HPDE6-E6E7 (cell line): ENCODE data around the gene KRTAP5-6.
A peak's percentile ranks its signal among the peaks of the same experiment; 100 is the strongest.
"Not testable (repeated sequence)": the region's sequence is repeated elsewhere in the genome, so short reads cannot be mapped to it uniquely, and the experiment has no call there.

Source experiments
- DNase-seq: peaks from one replicate; pipeline ENCODE4 v3.0.0; 2011; ENCODE audit warnings: missing footprints; ENCODE audit errors: extremely low spot score

KRTAP5-6 gene

GRCh38 chr11:1683904-1684572 is 13.0 kb upstream of the KRTAP5-6 start:
- not testable (repeated sequence) for DNase-seq

DNA sequence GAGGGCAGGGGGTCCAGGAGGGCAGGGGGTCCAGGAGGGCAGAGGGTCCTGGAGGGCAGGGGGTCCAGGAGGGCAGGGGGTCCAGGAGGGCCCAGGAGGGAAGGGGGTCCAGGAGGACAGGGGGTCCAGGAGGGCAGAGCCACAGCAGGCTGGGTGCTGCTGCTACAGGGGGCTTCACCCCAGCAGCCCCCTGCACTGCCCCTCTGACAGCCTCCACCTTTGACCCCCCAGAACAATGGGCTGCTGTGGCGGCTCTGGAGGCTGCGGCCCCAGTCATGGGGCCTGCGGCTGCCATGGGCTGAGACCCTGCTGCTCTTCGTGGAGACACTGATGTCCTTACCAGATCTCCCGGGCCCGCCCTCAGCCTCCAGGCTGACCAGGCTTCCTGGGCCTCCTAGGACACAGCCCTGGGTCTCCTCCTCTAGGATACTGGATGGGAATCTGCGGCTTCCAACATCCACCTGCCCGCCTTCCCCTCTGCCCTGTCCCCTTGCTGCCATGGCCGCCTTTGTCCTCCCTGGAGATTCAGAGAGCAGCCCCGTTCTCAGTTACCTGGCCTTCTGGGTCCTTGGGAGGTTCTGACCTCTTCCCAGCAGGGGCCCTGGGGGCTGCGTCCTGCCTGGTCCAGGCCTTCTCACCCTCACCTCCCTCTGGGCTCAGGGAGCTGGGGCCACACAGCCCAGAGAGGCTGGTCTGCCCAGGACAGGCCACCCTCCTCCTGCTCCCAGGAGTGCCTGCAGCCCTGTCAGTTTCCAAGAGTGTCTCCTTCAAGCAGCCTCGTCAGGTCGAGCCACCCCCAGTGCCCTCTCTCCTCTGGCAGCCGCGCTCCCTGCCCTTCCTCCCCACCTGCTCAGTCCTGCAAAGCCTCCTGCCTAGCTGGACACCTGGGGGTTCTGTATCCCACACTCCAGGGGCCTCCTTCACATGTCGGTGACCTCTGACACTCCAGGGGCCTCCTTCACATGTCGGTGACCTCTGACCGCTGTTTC is 11.8 kb upstream of the KRTAP5-6 start:
- DNase-seq = not testable (repeated sequence)

- not testable (repeated sequence) for DNase-seq
These were observed 10.8 kb upstream of the KRTAP5-6 start for GRCh38 chr11:1686220-1686619.

DNA sequence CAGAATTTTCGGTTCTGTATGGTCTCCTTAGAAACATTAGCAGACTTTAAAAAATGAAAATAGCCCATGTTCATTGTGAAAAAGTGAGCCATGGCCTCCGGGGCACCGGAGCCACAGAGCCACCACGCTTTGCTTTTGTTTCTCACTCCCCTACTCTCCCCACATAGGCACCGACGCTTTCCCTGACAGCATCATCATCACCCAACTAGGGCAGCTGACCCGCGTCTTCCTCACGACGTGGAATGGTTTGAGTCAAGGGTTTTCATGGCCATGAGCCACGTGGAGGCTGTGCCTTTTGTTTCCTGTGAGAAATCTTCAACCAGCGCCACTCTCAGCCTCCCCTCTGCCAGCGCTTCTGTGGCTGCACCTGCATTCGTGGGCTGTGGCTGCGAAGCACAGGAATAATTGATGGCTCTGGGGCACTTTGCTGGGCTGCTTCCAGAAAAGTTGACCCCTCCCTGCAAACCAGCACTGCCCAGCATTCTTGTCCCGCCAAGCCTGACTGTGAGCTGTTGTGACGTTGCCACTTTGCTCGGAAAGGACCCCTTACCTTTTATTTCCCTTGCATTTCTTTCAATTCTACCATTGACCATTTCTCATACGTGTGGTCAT is 8.6 kb upstream of the KRTAP5-6 start:
- DNase-seq = not testable (repeated sequence)

DNA sequence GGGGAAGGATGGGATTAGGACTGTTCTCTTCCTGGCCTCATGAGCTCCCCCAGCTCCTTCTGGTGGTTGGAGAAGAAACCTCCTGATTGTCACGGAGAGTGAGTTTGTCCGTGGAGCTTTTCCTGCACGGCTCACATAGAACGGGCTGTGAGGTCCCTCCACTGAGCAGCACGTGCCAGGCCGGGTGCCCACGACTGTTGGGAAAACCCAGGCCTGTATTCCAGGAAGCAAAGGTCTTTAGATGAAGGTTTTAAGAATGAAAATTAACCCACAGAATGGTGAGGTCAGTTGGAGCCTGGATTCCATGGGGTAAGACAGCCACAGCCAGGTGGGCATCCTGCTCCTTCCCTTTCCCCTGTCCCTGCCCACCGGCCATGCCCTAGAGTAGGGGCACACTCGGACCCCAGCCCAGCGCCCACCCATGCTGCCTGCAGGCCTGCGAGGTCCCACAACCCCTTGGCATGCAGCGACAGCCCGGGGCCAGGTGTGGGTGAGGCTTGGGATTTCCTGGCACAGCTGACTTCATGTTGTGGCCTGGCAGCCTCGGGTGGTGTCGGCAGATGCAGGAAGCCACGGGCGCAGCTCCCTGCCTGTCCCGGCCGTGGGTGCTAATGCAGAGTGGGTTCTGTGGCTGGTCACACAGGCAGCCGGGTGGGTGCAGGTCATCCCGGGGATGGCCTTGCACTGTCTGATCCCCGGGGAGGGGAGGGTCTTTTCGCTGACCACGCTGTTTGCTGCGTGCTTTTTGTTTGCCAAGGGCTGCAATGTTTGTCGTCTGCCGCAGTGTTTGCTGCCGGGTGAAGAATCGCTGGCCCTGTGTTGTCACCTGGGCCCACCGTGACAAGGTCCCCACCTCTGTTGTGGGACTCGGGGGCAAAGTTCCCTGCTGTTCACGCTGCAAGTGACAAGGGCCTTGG is 7.5 kb upstream of the KRTAP5-6 start:
- not testable (repeated sequence) for DNase-seq

DNA sequence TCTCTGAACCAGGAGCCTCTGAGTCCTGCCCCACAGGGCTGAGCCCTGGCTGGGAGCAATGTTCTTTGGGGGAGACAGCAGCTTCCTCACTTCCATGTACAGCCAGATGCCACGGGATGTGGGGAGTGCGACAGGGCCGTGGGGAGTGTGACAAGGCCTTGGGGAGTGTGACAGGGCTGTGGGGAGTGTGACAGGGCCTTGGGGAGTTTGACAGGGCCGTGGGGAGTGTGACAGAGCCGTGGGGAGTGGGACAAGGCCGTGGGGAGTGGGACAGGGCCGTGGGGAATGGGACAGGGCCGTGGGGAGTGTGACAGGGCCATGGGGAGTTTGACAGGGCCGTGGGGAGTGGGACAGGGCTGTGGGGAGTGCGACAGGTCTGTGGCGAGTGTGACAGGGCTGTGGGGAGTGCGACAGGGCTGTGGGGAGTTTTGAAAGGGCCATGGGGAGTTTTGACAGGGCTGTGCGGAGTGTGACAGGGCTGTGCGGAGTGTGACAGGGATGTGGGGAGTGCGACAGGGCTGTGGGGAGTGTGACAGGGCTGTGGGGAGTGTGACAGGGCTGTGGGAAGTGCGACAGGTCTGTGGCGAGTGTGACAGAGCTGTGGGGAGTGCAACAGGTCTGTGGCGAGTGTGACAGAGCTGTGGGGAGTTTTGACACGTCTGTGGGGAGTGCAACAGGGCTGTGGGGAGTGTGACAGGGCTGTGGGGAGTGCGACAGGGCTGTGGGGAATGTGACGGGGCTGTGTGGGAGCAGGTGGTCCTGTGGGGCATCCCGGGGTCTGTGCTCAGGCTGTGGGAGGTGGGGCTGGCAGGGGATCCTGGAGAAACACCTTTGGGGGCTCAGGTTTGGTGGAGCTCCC is 6.6 kb upstream of the KRTAP5-6 start:
- no peak for DNase-seq

DNA sequence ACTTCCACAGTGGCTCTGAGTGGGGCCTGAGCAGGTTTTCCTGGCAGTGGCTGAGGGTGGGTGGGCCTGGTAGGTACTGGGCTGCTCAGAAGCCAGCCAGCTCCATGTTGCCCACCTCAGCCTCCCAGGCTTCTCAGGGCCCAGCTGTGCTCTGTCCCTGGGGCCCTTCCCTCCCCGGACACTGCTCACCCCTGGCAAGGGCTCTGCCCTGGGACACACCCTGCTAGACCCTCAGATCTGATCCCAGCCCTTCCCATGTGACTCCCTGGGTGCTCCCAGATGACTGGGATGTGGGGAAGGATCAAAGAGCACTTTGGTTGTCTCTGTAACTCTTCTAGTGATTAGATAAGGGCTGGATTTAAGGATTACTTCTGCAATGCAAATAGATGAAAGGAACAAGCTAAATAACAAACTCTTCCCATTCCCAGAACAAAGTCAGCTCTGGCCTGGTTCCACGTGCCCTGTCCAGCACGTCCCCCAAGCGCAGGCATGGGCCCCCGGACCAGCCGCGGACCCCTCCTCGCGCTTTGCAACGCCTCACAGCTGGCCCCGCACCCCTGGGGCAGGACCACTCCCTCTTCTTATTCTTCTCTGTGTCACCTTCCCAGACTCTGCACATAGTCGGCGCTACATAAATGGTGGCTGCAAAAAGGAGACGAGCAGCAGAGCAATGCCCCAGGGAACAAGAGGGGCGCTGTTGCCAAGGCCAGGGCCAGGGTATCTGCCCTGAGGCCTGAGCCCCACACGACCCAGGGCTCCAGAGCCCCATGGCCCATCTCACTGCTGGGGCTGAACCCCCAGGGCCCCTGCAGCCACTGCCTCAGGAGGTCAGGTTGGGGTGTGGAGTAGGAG is 5.7 kb upstream of the KRTAP5-6 start:
- no peak for DNase-seq

DNA sequence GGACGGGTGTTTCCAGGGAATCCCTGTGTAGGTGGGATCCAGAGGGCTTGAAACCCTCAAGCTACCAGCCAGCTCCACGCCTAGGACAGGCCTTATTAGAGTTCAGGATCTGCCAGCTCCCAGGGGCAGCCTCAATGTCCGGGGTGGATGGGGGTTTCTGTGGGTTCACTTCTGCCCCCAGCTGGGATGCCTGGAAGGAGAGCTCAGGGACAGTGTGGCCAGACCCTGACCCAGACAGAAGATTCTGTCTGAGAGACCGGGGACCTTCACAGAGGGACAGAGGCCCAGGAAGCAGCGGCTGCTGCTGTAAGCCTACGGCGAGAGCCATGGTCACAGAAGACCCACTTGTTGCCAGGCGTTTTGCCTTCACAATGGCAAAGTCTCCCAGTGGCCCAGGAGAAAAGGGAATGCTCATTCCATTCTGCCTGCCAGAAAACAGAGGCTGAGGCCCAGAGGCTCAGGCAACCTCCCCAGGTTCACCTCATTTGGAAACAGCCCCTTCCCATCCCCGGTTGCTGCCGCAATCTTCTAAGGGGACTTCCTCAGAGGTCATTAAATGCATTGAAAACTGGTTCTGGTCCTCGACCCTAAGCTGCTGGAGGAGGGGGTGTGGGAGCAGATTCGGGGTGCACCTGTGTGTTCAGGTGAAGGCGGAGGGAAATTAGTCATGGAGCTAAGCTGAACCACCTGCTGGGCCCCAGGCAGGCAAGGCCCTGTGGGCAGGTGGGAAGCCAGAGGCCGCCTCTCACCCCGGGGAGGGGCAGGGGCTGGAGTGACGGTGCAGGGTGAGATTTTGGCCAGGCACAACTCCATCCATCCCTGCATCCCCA is 4.9 kb upstream of the KRTAP5-6 start:
- DNase-seq = no peak

DNA sequence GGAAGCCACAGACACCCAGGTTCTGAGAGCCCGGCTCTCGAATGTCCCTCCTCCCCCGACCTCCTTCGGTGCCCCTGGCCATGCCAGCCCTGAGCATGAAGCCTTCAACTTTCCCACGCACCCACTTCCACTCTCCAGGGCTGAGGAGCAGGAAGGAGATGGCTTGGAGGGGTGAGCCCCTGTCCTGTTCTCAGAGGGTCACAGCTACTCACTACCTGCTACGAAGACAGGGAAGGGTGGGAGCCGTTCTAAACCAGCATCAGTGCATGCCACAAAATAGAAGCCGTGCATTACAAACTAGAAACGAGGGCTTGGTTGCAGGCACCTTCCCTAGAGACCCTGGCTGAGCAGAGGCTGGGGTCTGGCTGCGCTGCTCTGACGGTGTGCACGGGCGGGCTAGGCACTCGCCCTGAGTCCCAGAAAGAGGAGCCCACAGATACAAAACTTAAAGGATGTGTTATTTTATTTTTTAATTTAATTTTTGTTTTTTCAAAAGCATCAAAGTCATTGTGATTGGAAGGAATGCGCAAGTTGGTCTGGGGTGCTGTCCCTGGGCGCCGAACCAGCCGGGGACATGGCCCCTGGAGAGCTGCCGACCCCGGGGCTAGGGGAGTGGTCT is 4.2 kb upstream of the KRTAP5-6 start:
- no peak for DNase-seq

- peak; percentile 79 for DNase-seq
These were observed 3.5 kb upstream of the KRTAP5-6 start for GRCh38 chr11:1693327-1694063.

GRCh38 chr11:1694064-1694845 is 2.7 kb upstream of the KRTAP5-6 start:
- DNase-seq = peak; percentile 74

DNA sequence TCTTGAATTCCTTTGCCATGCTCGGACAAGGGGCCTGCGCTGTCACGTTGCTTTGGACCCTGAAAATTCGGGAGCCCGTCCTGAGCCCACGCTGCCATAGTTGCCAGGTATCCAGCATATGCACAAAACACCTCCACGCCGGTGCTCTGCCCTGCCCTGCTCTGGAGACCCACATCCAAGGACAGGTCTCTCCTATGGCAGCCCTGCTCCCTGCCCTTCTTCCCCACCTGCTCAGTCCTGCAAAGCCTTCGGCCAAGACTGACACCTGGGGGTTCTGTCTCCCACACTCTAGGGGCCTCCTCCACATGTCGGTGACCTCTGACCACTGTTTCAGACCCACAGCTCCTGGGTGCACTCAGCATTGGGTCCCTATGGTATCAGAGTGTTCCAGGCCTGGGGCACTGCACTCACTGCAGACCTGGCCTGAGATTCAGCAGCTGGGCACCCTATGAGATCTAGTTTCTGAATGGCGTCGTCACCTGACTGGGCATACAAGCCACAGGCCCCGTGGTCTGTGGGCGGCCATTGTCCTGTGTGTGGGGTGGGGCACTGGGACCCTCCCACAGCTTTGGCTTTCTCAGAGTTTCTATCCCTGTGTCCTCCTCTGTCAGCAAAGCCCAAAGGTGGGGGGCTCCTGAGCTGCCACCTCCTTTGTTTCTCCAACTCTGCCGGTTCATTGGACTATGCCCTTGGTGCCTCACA is 2.0 kb upstream of the KRTAP5-6 start:
- DNase-seq = no peak

- no peak for DNase-seq
These were observed 1.4 kb upstream of the KRTAP5-6 start for GRCh38 chr11:1695548-1696108.

DNA sequence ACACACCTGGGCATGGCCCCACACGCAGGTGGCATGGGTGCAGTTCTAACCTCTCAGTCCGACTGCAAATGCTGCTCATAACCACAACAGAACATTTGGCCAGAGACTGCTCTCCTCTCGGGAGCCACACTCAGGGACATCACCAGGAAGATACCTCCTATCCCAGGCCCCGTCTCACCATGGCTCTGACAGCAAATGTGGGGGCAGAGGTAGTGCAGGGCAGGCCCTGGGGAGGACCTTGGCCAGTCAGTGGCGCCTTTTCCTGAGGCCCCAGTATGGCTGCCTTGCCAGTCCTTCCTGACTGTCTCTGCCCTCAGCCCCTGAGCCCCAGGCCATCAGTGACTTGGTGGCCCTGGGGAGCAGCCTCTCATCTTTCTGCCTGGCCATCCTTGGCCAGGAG is 2.8 kb downstream of the KRTAP5-6 start:
- DNase-seq = no peak

DNA sequence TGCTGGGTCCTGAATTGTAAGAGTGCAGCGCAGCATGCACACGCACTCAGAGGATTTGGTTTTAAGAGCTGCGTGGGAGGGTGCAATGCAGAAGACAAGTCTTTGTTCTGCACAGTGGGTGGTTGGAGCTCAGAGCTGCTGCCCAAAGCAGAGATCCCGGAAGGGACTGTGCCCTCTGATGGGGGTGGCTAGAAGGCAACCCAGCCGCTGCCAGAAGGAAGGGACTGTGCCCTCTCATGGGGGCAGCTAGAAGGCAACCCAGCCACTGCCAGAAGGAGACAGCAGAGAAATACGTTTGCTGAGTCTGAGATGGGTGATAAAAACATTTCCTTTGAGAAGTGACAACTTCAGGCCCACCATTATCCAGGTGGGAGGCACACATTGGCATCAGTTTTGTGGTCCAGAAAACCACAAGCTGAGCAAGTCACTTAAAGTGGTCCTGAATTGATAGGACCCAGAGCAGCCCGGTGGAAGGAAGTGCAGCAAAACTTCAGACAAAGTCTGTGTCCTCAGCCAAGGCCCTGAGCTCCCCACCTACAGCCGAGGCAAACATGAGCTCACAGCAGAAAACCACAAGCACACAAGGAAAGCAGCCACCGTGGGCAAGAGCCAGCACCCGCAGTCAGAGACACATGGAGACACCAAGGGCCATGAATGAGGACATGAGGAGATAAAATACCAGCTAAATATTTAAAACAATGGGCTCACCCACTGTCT is 4.3 kb downstream of the KRTAP5-6 start:
- no peak for DNase-seq
